SU-DHL-6 (cell line): Measurements from ENCODE around the gene CACNA1C.

Source experiments
- H2AFZ ChIP-seq: fragments of 200-600 bp; sonication (generic); 2 replicates; pipeline ENCODE4 v1.6.1; 2014; ENCODE audit warnings: low read depth, mild to moderate bottlenecking, moderate library complexity, mixed read lengths, antibody characterized with exemption, low read length; ENCODE audit not compliant: severe bottlenecking
- H3F3A ChIP-seq: fragments of 200-600 bp; shearing (Covaris generic); 2 replicates; pipeline ENCODE4 v1.6.0; 2016; ENCODE audit warnings: antibody characterized with exemption, mild to moderate bottlenecking; ENCODE audit not compliant: insufficient read depth
- H3K27ac ChIP-seq: fragments of 200-600 bp; sonication (generic); 2 replicates; pipeline ENCODE4 v1.5.1; 2016; ENCODE audit warnings: low read depth, mild to moderate bottlenecking, low read length, moderate library complexity, mixed read lengths
- H3K27me3 ChIP-seq: fragments of 200-600 bp; sonication (generic), shearing (Covaris generic); 2 replicates; pipeline ENCODE4 v1.6.0; 2014; ENCODE audit warnings: mild to moderate bottlenecking, low read length
- H3K36me3 ChIP-seq: fragments of 200-600 bp; sonication (generic); 2 replicates; pipeline ENCODE4 v1.6.1; 2014; ENCODE audit warnings: mild to moderate bottlenecking, low read length, mixed read lengths
- H3K4me2 ChIP-seq: fragments of 300-600, 200-600 bp; shearing (Covaris generic), sonication (generic); 2 replicates; pipeline ENCODE4 v1.6.0; 2014; ENCODE audit warnings: low read length, low read depth, mild to moderate bottlenecking; ENCODE audit not compliant: poor library complexity, severe bottlenecking
- H3K4me3 ChIP-seq: fragments of 200-600 bp; sonication (generic); 2 replicates; pipeline ENCODE4 v1.5.1; 2014; ENCODE audit warnings: antibody characterized with exemption, low read length, mild to moderate bottlenecking, mixed read lengths; ENCODE audit not compliant: insufficient read depth, poor library complexity, severe bottlenecking
- H3K79me2 ChIP-seq: fragments of 200-600 bp; sonication (generic); 2 replicates; pipeline ENCODE4 v1.6.1; 2014; ENCODE audit warnings: mild to moderate bottlenecking, low read length, moderate library complexity; ENCODE audit not compliant: insufficient read depth
- H3K9ac ChIP-seq: fragments of 200-600 bp; sonication (generic); 2 replicates; pipeline ENCODE4 v1.7.0; 2014; ENCODE audit warnings: mild to moderate bottlenecking, low read length
- H3K9me2 ChIP-seq: fragments of 200-600 bp; sonication (generic); replicated peaks from 2 replicates; pipeline ENCODE4 v1.6.1; 2014; ENCODE audit warnings: low read length; ENCODE audit not compliant: insufficient read depth
- H3K9me3 ChIP-seq: fragments of 200-600 bp; sonication (generic); 2 replicates; pipeline ENCODE4 v1.6.1; 2014; ENCODE audit warnings: low read length, mixed read lengths; ENCODE audit not compliant: insufficient read depth
- H4K20me1 ChIP-seq: fragments of 200-600 bp; sonication (generic); 2 replicates; pipeline ENCODE4 v1.6.1; 2014; ENCODE audit warnings: low read depth, mild to moderate bottlenecking, antibody characterized with exemption, low read length, moderate library complexity, mixed read lengths
- CTCF ChIP-seq: fragments of 200-600 bp; sonication (generic); IDR thresholded peaks from one replicate; pipeline ENCODE4 v1.5.1; 2017; ENCODE audit warnings: antibody characterized with exemption, mild to moderate bottlenecking, low read length, moderate library complexity; ENCODE audit not compliant: insufficient read depth, poor library complexity, severe bottlenecking
- EZH2phosphoT487 ChIP-seq: fragments of 200-600 bp; sonication (generic), shearing (Covaris generic); conservative IDR thresholded peaks from 2 replicates; pipeline ENCODE4 v1.6.1; 2018; ENCODE audit warnings: mild to moderate bottlenecking, antibody characterized with exemption, low read length, moderate library complexity, mixed read lengths

The CACNA1C gene

GRCh38 chr12:2654311-2654710 is 601.5 kb downstream of the CACNA1C start:
- no peak overlapping the region for H3K4me3 ChIP-seq
- no peaks in the 10 kb centered on the region for H3F3A ChIP-seq
- H2AFZ ChIP-seq, result no peak overlapping the region
- H3K9me3 ChIP-seq, result no peaks in the 10 kb centered on the region
- no peak overlapping the region for H3K9ac ChIP-seq
- H4K20me1 ChIP-seq, result no peaks in the 10 kb centered on the region
- H3K79me2 ChIP-seq, result no peaks in the 10 kb centered on the region
- H3K27ac ChIP-seq, result no peak overlapping the region
- no peak overlapping the region for H3K4me2 ChIP-seq
- no peaks in the 10 kb centered on the region for H3K36me3 ChIP-seq
- no peaks in the 10 kb centered on the region for H3K9me2 ChIP-seq
- TF ChIP-seq CTCF, result no peak
- TF ChIP-seq EZH2phosphoT487, result no peak
- no peaks in the 10 kb centered on the region for H3K27me3 ChIP-seq

- H4K20me1 ChIP-seq, result no peaks in the 10 kb centered on the region
- no peak overlapping the region for H2AFZ ChIP-seq
- H3K4me2 ChIP-seq, result no peak overlapping the region
- H3K9ac ChIP-seq, result no peak overlapping the region
- H3K9me2 ChIP-seq, result no peaks in the 10 kb centered on the region
- H3K27me3 ChIP-seq, result no peaks in the 10 kb centered on the region
- H3K27ac ChIP-seq, result no peak overlapping the region
- no peak for TF ChIP-seq EZH2phosphoT487
- no peak for TF ChIP-seq CTCF
- no peak overlapping the region for H3K4me3 ChIP-seq
- no peaks in the 10 kb centered on the region for H3K79me2 ChIP-seq
- H3K36me3 ChIP-seq, result no peaks in the 10 kb centered on the region
- H3K9me3 ChIP-seq, result no peaks in the 10 kb centered on the region
- H3F3A ChIP-seq, result no peaks in the 10 kb centered on the region
Observed at GRCh38 chr12:2654741-2655140, 602.0 kb downstream of the CACNA1C start.

- H3K27ac ChIP-seq, result no peak overlapping the region
- H3F3A ChIP-seq, result no peaks in the 10 kb centered on the region
- H3K27me3 ChIP-seq, result no peaks in the 10 kb centered on the region
- no peaks in the 10 kb centered on the region for H3K9me3 ChIP-seq
- no peak overlapping the region for H3K4me3 ChIP-seq
- no peaks in the 10 kb centered on the region for H3K9me2 ChIP-seq
- no peak overlapping the region for H2AFZ ChIP-seq
- H3K9ac ChIP-seq, result no peak overlapping the region
- H4K20me1 ChIP-seq, result no peaks in the 10 kb centered on the region
- H3K79me2 ChIP-seq, result no peaks in the 10 kb centered on the region
- no peak overlapping the region for H3K4me2 ChIP-seq
- H3K36me3 ChIP-seq, result no peaks in the 10 kb centered on the region
- TF ChIP-seq EZH2phosphoT487 (no peak), CTCF (no peak)
Observed at GRCh38 chr12:2662524-2662923, 609.7 kb downstream of the CACNA1C start.
